G401.6 (cell line): ENCODE results near the gene IRAK1.

Experiments
- FAIRE-seq: peaks from 2 replicates; lab custom pipeline; 2012; peaks lifted over from hg19 to GRCh38; lab: Jason Lieb, UNC

The IRAK1 gene

GRCh38 chrX:154040307-154040756 lies 20.6 kb upstream of the IRAK1 start:
- FAIRE-seq, result no peak

- FAIRE-seq, result no peak
Measured at GRCh38 chrX:154039577-154039976, 19.9 kb upstream of the IRAK1 start.

GRCh38 chrX:154038656-154039055 lies 19.0 kb upstream of the IRAK1 start:
- no peak for FAIRE-seq

DNA sequence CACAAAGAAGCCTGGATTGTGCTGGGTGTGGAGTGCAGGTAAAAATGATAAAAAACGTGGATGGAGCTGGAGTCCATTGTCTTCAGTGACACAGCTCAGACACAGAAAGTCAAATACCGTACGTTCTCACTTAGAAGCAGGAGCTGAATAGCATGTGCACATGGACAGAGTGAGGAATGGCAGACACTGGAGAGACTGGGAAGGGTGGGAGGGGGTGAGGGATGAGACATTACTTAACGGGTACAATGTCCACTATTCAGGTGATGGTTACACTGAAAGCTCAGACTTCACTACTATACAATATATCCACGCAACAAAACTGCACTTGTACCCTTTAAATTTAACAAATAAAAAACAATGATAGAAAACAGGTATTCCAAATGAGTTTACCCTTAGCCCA lies 18.1 kb upstream of the IRAK1 start:
- FAIRE-seq, result no peak

- FAIRE-seq, result no peak
Measured at GRCh38 chrX:154036513-154036912, 16.8 kb upstream of the IRAK1 start.

DNA sequence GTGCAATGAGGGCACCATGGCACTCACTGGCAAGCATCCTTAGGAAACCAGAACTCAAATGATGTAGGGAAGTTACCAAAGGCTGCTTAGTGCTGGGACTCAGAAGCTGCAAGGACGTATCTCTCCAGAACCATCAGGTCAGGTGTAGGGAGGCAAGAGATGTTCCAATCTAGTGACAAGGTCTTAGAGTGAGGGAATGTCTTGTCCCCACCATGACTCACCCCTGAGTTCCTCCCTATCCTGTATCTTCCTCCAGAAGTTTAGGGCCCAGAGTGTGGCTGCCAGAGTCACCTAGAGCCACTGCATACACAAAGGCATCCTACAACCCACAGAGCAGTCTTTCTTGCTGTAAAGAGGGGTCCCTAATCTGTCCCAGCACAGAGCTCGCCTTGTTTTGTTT lies 14.1 kb upstream of the IRAK1 start:
- no peak for FAIRE-seq

GRCh38 chrX:154032653-154033052 lies 13.0 kb upstream of the IRAK1 start:
- FAIRE-seq, result no peak

DNA sequence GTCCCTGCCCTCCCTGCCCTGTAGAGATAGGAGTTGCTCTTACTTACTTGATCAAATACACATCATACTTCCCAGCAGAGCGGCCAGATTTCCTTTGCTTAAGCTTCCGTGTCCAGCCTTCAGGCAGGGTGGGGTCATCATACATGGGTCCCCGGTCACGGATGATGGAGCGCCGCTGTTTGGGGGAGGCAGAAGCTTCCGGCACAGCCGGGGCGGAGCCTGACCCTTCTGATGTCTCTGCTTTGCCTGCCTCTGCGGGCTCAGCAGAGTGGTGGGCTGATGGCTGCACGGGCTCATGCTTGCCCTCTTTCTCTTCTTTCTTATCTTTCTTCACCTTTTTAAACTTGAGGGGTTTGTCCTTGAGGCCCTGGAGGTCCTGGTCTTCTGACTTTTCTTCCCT lies 12.5 kb upstream of the IRAK1 start:
- FAIRE-seq, result no peak

DNA sequence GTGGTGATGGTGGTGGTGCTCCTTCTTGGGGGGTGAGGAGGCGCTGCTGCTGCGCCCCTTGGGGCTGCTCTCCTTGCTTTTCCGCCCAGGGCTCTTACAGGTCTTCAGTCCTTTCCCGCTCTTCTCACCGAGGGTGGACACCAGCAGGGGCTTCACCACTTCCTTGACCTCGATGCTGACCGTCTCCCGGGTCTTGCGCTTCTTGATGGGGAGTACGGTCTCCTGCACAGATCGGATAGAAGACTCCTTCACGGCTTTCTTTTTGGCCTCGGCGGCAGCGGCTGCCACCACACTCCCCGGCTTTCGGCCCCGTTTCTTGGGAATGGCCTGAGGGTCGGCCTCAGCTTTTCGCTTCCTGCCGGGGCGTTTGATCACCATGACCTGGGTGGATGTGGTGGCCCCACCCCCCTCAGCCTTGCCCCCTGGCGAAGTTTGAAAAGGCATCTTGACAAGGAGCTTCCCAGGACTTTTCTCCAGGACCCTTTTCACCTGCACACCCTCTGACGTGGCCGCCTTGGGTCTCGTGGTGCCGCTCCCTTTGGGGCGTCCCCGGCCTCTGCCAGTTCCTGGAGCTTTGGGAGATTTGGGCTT lies 11.1 kb upstream of the IRAK1 start:
- no peak for FAIRE-seq

DNA sequence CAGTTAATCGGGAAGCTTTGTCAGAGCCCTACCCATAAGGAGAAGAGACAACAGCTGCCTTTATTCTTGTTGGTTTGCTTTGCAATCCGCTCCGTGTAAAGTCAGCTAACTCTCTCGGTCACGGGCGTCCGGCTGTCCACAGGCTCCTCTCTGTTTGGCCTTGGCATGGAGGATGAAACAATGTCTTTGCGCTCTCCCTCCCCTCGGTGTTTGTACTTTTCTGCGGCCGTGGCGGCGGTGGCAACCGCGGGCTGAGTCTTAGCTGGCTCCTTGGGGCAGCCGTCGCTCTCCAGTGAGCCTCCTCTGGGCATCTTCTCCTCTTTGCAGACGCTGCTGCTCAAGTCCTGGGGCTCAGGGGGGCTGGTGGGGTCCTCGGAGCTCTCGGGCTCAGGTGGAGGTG lies 10.6 kb upstream of the IRAK1 start:
- no peak for FAIRE-seq

- no peak for FAIRE-seq
Measured at GRCh38 chrX:154029439-154029838, 9.7 kb upstream of the IRAK1 start.

DNA sequence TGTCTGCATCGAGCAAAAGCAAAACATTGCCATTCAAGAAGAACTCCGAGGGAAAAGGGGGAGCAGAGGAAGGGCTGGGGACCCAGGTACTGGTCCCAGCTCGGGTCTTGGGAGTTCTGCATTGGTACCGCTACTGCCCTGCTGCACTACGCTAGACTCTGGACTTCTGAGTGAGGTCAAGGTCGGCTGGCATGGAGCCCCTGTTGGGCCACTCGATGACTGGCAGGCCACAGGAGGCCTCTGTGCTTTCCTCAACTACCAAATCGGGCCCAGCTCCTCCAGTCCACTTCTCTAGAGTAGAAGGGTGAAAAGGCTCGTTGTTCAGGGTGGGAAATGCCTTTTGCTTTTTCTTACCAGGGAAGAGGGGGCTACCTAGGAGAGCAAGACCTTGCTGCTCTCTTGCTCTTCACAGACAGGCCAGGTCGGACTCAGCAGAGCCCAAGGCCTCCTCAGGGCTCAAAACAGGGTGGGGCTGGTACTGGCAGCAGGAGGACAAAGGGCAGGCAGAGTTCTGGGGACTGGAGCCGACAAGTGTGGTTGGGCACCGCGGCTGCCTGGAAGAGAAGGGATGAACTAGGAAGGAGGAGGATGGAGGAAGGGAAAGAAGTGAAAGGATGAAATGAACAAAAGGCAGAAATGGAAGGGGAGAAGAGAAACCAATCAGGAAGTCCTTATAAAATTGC lies 8.9 kb upstream of the IRAK1 start:
- FAIRE-seq, result no peak

GRCh38 chrX:154027986-154028385 lies 8.3 kb upstream of the IRAK1 start:
- FAIRE-seq, result no peak

DNA sequence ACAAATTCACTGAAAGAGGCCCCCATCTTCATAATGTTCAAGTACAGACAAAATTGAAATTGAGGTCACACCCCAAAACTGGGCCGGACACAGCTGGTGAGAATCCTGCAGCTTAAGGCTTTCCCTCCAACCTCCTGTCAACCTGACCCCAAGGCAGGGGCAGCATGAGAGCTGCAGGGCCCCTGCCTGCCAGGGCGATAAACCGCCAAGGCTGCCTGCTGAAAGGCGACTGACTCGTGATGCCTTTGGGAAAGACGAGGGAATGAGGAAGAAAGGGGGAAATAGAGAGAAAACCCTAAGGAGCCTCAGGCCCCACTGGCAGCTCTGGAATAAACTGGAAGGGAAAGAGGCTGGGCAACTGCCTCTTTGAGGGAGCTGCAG lies 7.3 kb upstream of the IRAK1 start:
- no peak for FAIRE-seq

DNA sequence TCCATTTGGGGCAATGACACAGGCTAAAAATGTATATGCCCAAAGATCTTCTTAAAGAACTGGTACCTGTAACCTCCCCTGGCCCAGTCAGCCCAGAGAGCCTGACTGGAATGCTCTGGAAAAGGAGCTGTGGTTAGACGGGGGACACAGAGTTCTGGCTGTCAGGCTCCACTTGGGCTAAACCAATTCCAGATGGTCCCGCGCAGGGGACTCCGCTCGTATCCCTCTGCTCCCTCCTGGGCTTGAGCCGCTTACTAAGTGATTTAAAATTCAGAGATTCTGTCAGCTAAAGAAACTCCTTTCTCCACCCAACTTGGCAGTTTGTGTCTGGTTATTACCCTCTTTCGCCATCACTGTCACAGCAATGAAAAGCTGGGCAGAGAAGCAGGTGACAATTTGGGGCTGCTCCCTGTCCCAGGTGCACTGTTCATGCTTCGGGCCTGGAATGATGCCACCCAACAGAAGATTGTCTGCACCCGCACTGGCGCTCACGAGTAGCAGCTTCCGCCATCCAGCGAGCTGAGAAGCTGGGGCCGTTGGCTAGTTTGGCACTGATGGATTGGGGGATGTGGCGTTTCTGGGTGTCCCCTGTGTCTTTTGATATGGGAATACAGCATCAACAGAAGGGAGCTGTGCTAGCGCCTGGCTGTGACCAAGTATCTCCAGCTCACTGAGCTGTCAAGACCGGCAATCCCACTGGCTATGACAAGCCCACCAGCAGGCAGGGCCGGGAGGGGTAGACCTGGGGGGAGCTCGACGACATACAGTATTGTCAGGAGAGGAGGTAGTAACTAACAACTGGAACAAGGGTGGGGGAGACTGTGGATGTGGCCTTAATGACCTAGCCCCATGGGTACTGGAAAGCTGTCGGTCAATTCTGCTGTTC lies 6.7 kb upstream of the IRAK1 start:
- no peak for FAIRE-seq

DNA sequence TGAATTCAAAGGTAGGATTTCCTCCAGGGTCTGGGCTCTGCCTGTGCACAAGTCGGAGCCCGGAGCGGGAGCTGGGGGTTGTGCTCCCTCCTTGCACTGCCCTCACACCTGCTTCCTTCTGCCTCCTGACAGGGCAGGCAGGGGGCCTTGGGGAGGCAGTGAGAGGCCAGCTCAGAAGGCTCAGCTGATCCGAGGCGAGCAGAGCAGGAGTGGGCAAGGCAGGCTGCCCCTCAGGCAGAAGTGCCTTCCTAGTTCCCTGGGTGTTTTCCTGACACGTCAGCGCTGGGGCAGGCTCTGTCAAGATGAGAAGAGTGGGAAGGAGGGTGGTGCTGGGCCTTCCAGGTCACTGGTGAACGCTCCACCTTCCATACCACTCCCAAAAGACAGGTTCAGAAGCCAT lies 5.5 kb upstream of the IRAK1 start:
- FAIRE-seq, result no peak

DNA sequence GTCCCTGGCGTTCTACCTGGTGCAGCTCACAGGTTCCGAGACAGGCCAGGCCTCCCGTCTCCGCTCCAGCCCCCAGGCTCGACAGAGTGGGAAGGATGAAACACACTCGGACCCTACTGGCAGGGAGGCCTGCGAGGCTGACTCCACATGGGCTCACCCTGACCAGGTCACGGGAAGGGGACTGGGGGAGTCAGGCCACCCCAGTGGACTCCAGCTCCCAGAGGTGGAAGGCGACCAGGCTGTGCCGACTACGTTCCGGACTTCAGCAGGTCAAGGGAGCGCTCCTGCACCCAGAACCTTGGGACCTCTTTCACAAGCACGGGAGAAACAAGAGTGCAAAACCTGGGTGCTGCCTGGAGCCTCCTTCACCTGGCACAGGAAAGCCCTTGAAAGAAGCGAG lies 4.6 kb upstream of the IRAK1 start:
- FAIRE-seq, result no peak

DNA sequence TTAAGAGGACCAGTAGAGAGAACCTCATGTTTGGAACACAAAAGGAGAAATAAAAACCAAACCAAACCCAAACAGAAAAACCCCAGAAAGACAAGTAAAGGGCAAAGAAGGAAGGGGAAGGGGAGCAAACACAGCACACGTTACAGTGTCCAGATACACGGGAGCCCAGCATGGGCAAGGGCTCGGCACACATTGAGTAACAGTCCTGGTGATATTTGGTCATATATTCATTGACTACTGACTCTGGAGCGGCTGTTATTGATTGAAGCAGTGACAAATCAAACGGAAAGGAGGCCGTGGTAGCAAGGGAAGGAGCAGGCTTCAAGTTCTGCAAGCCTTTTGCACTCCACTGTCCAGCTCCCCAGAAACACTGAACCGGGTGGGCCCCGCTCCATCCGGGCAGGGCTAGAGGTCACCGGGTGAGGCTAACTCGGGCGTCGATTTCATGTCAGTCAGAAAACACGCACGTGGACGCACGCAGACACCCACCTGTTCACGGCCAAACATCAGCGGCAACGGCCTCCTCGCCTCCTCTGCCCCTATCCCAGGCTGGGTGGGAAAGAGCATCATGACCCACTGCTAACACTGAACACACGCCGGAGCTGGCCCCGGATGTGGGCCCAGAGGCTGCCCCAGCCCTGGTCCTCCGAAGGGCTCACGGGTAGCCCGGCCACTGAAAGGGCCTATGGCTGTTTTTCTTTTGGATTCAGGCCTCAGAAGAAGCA lies 3.7 kb upstream of the IRAK1 start:
- no peak for FAIRE-seq

DNA sequence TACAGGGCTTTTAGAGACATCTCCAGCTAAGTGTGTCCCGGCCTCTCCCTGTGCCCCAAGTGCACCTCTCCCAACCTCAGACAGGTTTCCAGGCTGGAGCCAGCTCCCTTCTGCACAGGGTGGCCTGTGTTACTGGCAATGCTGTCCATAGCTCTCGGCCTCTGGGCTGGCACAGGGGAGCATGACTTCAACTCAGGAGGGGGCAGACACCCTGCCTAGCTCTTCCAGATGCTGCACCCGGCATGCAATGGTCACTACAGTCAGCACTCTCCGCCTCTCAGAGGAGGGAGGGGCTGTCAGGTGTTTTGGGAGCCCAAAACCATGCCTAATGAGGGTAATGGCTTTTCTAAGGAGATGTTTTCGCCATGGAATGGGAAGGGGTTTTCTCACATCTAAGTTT lies 2.4 kb upstream of the IRAK1 start:
- no peak for FAIRE-seq

DNA sequence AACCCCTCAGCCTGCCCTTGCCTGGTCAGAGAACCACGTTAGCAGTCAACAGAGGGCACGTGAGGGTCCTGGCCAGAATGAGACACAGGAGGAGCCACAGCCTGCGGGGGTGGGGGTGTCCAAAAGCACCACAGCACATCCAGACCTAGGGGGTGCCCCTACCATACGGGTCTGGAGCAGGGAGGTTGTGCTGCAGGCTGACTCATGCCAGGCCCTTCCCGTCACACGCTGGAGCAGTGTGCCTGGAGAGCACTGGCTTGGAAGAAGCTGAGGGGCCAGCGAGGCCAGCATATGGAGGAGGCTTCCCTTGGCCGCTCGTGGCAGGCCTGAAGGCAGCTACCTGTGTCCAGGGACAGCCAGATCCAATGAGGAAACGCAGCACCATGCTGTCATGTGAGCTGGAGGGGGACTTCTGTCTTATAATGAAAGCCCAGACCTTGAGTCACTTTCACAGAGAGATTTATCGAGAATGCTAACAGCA lies 1.5 kb upstream of the IRAK1 start:
- FAIRE-seq, result no peak

GRCh38 chrX:154020536-154021115 lies 924 bp upstream of the IRAK1 start:
- FAIRE-seq, result no peak

DNA sequence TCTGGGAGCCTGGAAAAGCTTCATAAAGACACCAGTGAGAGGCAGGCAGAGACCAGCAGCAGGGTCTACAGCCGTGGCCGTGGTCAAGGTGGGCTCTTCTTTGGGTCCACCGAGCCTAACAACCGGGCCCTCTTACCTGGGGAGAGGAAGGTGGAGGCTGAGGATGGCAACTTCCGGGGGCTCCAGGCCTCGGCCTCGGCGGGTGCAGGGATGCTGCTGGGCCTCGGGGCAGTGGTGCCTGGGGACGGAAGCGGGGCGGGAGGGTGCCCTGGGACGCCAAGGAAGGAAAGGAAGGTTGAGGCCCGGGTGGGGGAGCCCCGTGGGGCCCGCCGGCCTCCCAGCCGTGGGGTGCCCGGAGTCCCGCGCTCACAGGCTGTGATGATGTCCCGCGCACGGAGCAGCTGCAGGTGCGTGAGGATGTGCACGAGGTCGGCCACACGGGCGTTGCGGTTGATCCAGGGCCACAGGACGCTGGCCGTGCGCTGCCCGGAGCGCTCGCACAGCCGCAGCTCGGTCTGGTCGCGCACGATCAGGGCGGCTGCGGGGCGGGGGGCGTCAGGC lies 561 bp downstream of the IRAK1 start:
- FAIRE-seq, result no peak
